Endothelial cell of umbilical vein (primary cell): ENCODE measurements around the gene TSPAN15.

Experiments
- CTCF ChIP-seq, 2 donors: IDR thresholded peaks; 1 replicate in 1 of 2; 2 replicates in 1 of 2; pipeline ENCODE4 v1.5.1; 2011; ENCODE audit warnings: low read length in 2 of 2, mild to moderate bottlenecking in 2 of 2, moderate library complexity in 2 of 2, control low read depth in 1 of 2, inconsistent platforms in 1 of 2, low read depth in 1 of 2; ENCODE audit not compliant: insufficient read depth in 1 of 2; ENCODE audit errors: extremely low read depth in 1 of 2
- EZH2 ChIP-seq: IDR thresholded peaks from 2 replicates; pipeline ENCODE4 v1.6.1; 2012; ENCODE audit warnings: borderline replicate concordance, low read depth, mild to moderate bottlenecking, moderate library complexity, low read length, inconsistent platforms; ENCODE audit not compliant: severe bottlenecking
- FOS ChIP-seq: IDR thresholded peaks from 2 replicates; pipeline ENCODE4 v1.6.1; 2011; ENCODE audit warnings: mild to moderate bottlenecking, low read length, moderate library complexity, borderline replicate concordance; ENCODE audit not compliant: insufficient read depth
- GATA2 ChIP-seq: IDR thresholded peaks from 2 replicates; pipeline ENCODE4 v1.7.0; 2011; ENCODE audit warnings: low read depth, mild to moderate bottlenecking, moderate library complexity, mixed read lengths, low read length; ENCODE audit not compliant: insufficient read length, insufficient read depth
- JUN ChIP-seq: IDR thresholded peaks from 2 replicates; pipeline ENCODE4 v1.6.1; 2011; ENCODE audit warnings: borderline replicate concordance, low read depth; ENCODE audit not compliant: insufficient read length, insufficient read depth
- MAX ChIP-seq: IDR thresholded peaks from 2 replicates; pipeline ENCODE4 v1.6.1; 2011; ENCODE audit not compliant: insufficient read depth, insufficient read length
- MYC ChIP-seq: IDR thresholded peaks from one replicate; pipeline ENCODE4 v1.6.1; 2011; ENCODE audit warnings: mild to moderate bottlenecking, low read depth, low read length
- POLR2A ChIP-seq: IDR thresholded peaks from 2 replicates; pipeline ENCODE4 v1.6.1; 2012; ENCODE audit warnings: low read depth, mild to moderate bottlenecking, control low read depth, low read length
- POLR2AphosphoS5 ChIP-seq: IDR thresholded peaks from 2 replicates; pipeline ENCODE4 v1.6.1; 2012; ENCODE audit warnings: low read depth, mild to moderate bottlenecking, control low read depth, low read length, moderate library complexity; ENCODE audit not compliant: insufficient read depth

GRCh38 chr10:69512901-69513300, 61.6 kb downstream of the TSPAN15 start:
- TF ChIP-seq CTCF (IDR thresholded peaks at IDR 0.05; ENCODE audit: extremely low read depth in 1 of 2, insufficient read depth in 1 of 2, low read depth in 1 of 2, low read length in 2 of 2) (no peak), EZH2 (no peak), POLR2AphosphoS5 (no peak), MYC (no peak), FOS (no peak), MAX (no peak), GATA2 (no peak), JUN (no peak), POLR2A (no peak)
